K562 (cell line): Measurements from ENCODE around the gene ANKS1B.

Source experiments
- CREB1 ChIP-seq, 2 experiments: sonication (generic) in 1 of 2; formaldehyde crosslinking in 1 of 2; IDR thresholded peaks; 2 replicates each; pipeline versions ENCODE4 v1.6.1 to v1.8.0; 2012 to 2022; ENCODE audit warnings: inconsistent platforms in 1 of 2, mild to moderate bottlenecking in 1 of 2, missing genetic modification reagents in 1 of 2, moderate library complexity in 1 of 2
- FOXJ3 ChIP-seq: sonication (generic); formaldehyde crosslinking; IDR thresholded peaks from 2 replicates; pipeline ENCODE4 v1.4.0; 2020; ENCODE audit warnings: mild to moderate bottlenecking, missing genetic modification reagents
- MTA3 ChIP-seq: fragments of 450-650 bp; formaldehyde crosslinking; IDR thresholded peaks from 2 replicates; pipeline ENCODE4 v1.6.1; 2017; ENCODE audit warnings: mild to moderate bottlenecking, borderline replicate concordance
- RAD21 ChIP-seq, 2 experiments: fragments of 250-450 bp in 1 of 2; fragments of 450-650 bp in 1 of 2; sonication (Bioruptor Pico) in 1 of 2; formaldehyde crosslinking in 1 of 2; IDR thresholded peaks in 1 of 2; conservative IDR thresholded peaks in 1 of 2; 2 replicates each; pipeline versions ENCODE4 v1.4.0 to v1.8.0; 2020 to 2022; ENCODE audit warnings: mild to moderate bottlenecking in 2 of 2, moderate library complexity in 1 of 2
- ZNF24 ChIP-seq: fragments of 450-650 bp; IDR thresholded peaks from 2 replicates; pipeline ENCODE4 v1.6.1; 2016
- TF ChIP-seq, protein P1 (sequence below), 3 experiments: IDR thresholded peaks in 2 of 3; conservative IDR thresholded peaks in 1 of 3; 2 replicates each; pipeline ENCODE4 v1.5.1; 2011 to 2012; ENCODE audit warnings: low read length in 3 of 3, mild to moderate bottlenecking in 3 of 3, control low read depth in 2 of 3, improper control_type of control experiment in 1 of 3, inconsistent platforms in 1 of 3, low read depth in 1 of 3, mixed read lengths in 1 of 3, moderate library complexity in 1 of 3; ENCODE audit not compliant: insufficient read depth in 2 of 3
- TF ChIP-seq, protein P2 (sequence below), 2 experiments: fragments of 450-650 bp; IDR thresholded peaks; 2 replicates each; pipeline ENCODE4 v1.6.1; 2016; ENCODE audit warnings: mild to moderate bottlenecking in 2 of 2, borderline replicate concordance in 1 of 2, low read depth in 1 of 2, moderate library complexity in 1 of 2

DNA sequence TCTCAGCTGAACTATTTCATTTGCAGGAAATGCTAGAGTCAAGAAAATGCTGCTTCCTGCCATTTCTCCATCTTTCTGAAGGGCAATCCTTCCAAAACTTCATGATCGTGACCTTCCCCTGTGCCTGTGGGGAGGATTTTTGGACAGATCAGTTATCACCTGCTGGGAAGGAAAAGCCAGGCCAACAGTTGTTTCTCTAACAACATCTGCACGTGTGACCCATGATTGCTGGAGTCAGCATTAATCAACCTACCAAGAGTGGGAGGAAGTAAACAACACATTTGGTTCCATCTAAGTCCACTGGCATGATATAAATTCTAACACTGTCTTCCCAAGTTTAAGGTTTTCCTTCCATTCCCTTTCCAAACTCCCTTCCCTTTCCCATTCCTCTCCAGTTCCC, 1167.0 kb downstream of the ANKS1B start:
- TF ChIP-seq, protein P1, sequence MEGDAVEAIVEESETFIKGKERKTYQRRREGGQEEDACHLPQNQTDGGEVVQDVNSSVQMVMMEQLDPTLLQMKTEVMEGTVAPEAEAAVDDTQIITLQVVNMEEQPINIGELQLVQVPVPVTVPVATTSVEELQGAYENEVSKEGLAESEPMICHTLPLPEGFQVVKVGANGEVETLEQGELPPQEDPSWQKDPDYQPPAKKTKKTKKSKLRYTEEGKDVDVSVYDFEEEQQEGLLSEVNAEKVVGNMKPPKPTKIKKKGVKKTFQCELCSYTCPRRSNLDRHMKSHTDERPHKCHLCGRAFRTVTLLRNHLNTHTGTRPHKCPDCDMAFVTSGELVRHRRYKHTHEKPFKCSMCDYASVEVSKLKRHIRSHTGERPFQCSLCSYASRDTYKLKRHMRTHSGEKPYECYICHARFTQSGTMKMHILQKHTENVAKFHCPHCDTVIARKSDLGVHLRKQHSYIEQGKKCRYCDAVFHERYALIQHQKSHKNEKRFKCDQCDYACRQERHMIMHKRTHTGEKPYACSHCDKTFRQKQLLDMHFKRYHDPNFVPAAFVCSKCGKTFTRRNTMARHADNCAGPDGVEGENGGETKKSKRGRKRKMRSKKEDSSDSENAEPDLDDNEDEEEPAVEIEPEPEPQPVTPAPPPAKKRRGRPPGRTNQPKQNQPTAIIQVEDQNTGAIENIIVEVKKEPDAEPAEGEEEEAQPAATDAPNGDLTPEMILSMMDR (IDR thresholded peaks at IDR 0.05 in 2 of 3, conservative IDR thresholded peaks at IDR 0.05 in 1 of 3; ENCODE audit: insufficient read depth in 2 of 3, low read depth in 1 of 3, low read length in 3 of 3): no peak
- TF ChIP-seq ZNF24: no peak
- TF ChIP-seq FOXJ3 (CRISPR knock-in tag): no peak
- TF ChIP-seq RAD21 (CRISPR knock-in tag; conservative IDR thresholded peaks at IDR 0.05 in 1 of 2, IDR thresholded peaks at IDR 0.05 in 1 of 2): no peak
- TF ChIP-seq, protein P2, sequence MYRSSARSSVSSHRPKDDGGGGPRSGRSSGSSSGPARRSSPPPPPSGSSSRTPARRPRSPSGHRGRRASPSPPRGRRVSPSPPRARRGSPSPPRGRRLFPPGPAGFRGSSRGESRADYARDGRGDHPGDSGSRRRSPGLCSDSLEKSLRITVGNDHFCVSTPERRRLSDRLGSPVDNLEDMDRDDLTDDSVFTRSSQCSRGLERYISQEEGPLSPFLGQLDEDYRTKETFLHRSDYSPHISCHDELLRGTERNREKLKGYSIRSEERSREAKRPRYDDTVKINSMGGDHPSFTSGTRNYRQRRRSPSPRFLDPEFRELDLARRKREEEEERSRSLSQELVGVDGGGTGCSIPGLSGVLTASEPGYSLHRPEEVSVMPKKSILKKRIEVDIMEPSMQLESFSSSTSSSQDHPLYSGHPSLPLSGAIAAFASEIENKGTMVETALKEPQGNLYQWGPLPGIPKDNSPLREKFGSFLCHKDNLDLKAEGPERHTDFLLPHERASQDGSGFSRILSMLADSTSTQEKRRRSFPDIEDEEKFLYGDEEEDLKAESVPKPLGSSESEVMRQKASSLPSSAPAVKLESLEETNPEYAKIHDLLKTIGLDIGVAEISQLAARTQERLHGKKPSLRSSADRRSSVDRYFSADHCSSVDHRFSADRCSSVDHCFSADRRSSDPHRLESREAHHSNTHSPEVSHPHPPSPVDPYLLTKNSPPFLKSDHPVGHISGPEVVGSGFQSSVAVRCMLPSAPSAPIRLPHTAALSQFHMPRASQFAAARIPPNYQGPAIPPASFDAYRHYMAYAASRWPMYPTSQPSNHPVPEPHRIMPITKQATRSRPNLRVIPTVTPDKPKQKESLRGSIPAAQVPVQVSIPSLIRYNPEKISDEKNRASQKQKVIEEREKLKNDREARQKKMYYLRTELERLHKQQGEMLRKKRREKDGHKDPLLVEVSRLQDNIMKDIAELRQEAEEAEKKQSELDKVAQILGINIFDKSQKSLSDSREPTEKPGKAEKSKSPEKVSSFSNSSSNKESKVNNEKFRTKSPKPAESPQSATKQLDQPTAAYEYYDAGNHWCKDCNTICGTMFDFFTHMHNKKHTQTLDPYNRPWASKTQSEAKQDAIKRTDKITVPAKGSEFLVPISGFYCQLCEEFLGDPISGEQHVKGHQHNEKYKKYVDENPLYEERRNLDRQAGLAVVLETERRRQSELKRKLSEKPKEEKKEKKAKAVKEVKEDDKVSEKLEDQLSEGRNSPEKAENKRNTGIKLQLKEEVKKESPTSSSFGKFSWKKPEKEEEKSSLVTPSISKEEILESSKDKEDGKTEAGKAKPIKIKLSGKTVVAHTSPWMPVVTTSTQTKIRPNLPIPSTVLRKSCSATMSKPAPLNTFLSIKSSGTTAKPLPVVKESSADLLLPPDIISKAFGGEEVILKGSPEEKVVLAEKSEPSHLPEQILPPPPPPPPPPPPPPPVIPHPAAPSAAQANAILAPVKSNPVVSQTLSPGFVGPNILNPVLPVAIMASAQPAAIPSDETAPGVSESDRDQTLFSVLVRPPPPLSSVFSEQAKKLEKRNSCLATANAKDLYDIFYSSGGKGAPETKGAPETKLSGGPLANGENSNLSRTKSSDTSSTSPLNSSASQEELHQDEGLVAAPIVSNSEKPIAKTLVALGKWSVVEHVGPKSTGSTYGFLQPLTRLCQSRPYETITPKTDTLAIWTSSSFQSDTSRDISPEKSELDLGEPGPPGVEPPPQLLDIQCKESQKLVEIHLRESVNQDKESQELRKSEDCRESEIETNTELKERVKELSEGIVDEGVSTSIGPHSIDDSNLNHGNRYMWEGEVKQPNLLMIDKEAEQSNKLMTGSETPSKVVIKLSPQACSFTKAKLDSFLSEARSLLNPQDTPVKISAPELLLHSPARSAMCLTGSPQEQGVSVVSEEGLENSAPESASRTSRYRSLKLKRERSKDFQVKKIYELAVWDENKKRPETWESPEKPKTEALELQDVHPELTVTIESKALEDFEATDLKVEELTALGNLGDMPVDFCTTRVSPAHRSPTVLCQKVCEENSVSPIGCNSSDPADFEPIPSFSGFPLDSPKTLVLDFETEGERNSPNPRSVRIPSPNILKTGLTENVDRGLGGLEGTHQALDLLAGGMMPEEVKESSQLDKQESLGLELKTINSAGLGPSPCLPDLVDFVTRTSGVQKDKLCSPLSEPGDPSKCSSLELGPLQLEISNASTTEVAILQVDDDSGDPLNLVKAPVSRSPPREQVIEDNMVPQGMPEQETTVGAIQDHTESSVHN (IDR thresholded peaks at IDR 0.05; ENCODE audit: borderline replicate concordance in 1 of 2, low read depth in 1 of 2): no peak
- TF ChIP-seq CREB1 (IDR thresholded peaks at IDR 0.05): no peak
- TF ChIP-seq CREB1 (CRISPR knock-in tag; IDR thresholded peaks at IDR 0.05): no peak
- TF ChIP-seq MTA3: no peak
